Tibial nerve (tissue), 4 donors: ENCODE measurements around the gene ADGRB3. TPM values are rescaled to one million over a fixed set of nuclear protein-coding genes. Genes with fewer than 3 reads are reported as not detected.

Source experiments
- DNase-seq, 2 donors: peaks; one replicate each; pipeline ENCODE4 v3.0.0-alpha.2; 2019; ENCODE audit warnings: low spot score in 2 of 2
- H3K27ac ChIP-seq, 4 donors: fragments of 200-600 bp; sonication (generic) in 3 of 4; one replicate each; pipeline ENCODE4 v1.5.1; 2017 to 2019; ENCODE audit warnings: mild to moderate bottlenecking in 1 of 4
- H3K27me3 ChIP-seq, 2 donors: fragments of 200-600 bp; sonication (generic) in 1 of 2; one replicate each; pipeline versions ENCODE4 v1.5.1 to v1.6.0; 2017 to 2019
- H3K36me3 ChIP-seq, 3 donors: fragments of 200-600 bp; sonication (generic); one replicate each; pipeline ENCODE4 v1.5.1; 2018 to 2019
- H3K4me1 ChIP-seq, 4 donors: fragments of 200-600 bp; sonication (generic) in 3 of 4; one replicate each; pipeline ENCODE4 v1.5.1; 2017 to 2019
- H3K4me3 ChIP-seq, 4 donors: fragments of 200-600 bp; sonication (generic) in 3 of 4; one replicate each; pipeline ENCODE4 v1.5.1; 2017 to 2019; ENCODE audit warnings: mild to moderate bottlenecking in 1 of 4, moderate library complexity in 1 of 4
- H3K9me3 ChIP-seq, 4 donors: fragments of 200-600 bp; sonication (generic) in 3 of 4; one replicate each; pipeline ENCODE4 v1.5.1; 2017 to 2019
- CTCF ChIP-seq, 5 experiments: fragments of 200-600 bp in 3 of 5; fragments of 450-650 bp in 2 of 5; sonication (generic) in 3 of 5; IDR thresholded peaks; one replicate each; pipeline ENCODE4 v1.5.1; 2016 to 2019; ENCODE audit warnings: antibody characterized with exemption in 5 of 5, mild to moderate bottlenecking in 3 of 5, moderate library complexity in 2 of 5
- EP300 ChIP-seq, 2 donors: sonication (generic); formaldehyde crosslinking; IDR thresholded peaks; one replicate each; pipeline ENCODE4 v1.6.1; 2017; ENCODE audit warnings: antibody characterized with exemption in 2 of 2, mild to moderate bottlenecking in 1 of 2
- POLR2A ChIP-seq, 2 donors: fragments of 450-650 bp; IDR thresholded peaks; one replicate each; pipeline ENCODE4 v1.6.1; 2017; ENCODE audit warnings: antibody characterized with exemption in 2 of 2, mild to moderate bottlenecking in 2 of 2, moderate library complexity in 2 of 2
- WGBS, 2 donors: methylation state at CpG; one replicate each; pipeline ENCODE4 v1.1.5; 2018; 5-methylcytosine and 5-hydroxymethylcytosine counted together
- total RNA-seq, 4 donors: library from RNA; depleted of rRNA; stranded (reverse); fragments of >200 nt; gene quantifications; one replicate each; pipeline ENCODE4 v1.1.0, GENCODE V29; 2016

The ADGRB3 gene
- total RNA-seq, 4 donors from 2014 or later = 9.0 to 17.9 (median 11.4) TPM

DNA sequence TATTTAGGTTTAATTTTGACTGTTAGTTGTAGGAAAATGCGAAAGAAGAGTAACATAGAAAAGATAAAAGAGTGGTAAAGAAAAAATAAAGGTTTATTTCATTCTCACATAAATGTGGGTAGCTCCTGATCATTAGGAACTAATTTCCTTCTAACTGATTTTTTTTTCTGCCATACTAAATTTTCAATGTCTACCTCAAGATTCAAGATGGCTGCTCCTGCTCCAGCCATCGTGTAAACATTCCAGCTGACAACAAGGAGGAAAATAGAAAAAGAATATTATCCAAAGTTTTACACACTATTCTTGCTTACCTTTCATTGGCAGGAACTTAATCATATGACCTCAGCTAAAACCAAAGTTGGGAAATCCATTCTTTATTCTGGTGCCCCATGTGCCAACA lies 673.5 kb downstream of the ADGRB3 start:
- no peak overlapping the region for H3K27ac ChIP-seq
- no peaks in the 10 kb centered on the region for H3K9me3 ChIP-seq
- H3K4me3 ChIP-seq = no peak overlapping the region
- WGBS, 2 donors = 87% methylated on average over 2 of the region's 2 CpGs
- DNase-seq = no peak
- no peaks in the 10 kb centered on the region for H3K36me3 ChIP-seq
- no peaks in the 10 kb centered on the region for H3K27me3 ChIP-seq
- no peaks in the 10 kb centered on the region for H3K4me1 ChIP-seq
- TF ChIP-seq CTCF (IDR thresholded peaks at IDR 0.05) (no peak), POLR2A (IDR thresholded peaks at IDR 0.05) (no peak), EP300 (IDR thresholded peaks at IDR 0.05) (no peak)

DNA sequence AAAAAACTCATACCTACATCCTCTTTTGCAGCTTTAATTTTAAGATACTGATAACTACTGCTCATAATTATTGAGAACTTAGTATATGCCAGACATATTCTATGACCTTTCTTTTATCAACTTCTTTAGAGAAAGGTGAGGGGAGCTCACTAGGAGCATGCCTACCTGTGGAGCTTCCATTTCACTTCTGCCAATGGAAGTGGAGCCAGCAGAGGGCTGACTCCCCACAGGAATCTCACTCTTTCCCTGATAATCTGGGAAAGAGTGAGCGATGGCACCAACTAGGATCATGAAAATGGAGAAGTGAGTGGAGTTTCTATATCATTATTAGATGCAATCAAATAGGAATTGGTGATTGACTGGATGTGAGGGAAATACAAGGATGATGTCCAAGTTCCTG lies 676.8 kb downstream of the ADGRB3 start:
- no peaks in the 10 kb centered on the region for H3K36me3 ChIP-seq
- 81 to 93% methylated on average over 1 of the region's 1 CpG for WGBS, 2 donors
- TF ChIP-seq POLR2A (IDR thresholded peaks at IDR 0.05) = no peak
- DNase-seq = no peak
- H3K4me1 ChIP-seq = no peaks in the 10 kb centered on the region
- no peak overlapping the region for H3K27ac ChIP-seq
- H3K9me3 ChIP-seq = no peaks in the 10 kb centered on the region
- no peak overlapping the region for H3K4me3 ChIP-seq
- H3K27me3 ChIP-seq = no peaks in the 10 kb centered on the region

DNA sequence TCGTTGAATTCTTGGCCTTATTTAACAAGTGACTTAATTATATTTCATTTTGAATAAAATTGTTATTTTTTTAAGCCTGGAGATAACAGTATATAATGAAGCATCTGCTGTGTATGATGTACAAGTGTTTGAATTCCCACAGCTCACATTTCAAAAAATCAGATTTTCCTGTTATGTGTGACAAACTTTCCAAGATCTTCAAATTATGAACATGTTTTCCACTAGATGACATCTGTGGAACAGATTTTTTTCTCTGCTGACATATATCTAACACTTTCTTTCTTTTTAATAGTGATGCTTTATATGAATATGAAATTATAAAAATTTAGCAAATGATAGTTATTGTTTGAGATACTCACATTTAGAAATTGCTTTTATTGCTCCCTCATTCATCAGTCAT lies 678.9 kb downstream of the ADGRB3 start:
- H3K27ac ChIP-seq = no peak overlapping the region
- 68 to 85% methylated on average over 1 of the region's 1 CpG for WGBS, 2 donors
- H3K9me3 ChIP-seq = no peaks in the 10 kb centered on the region
- no peaks in the 10 kb centered on the region for H3K27me3 ChIP-seq
- no peaks in the 10 kb centered on the region for H3K36me3 ChIP-seq
- no peak for DNase-seq
- no peaks in the 10 kb centered on the region for H3K4me1 ChIP-seq
- H3K4me3 ChIP-seq = no peak overlapping the region
- TF ChIP-seq CTCF (IDR thresholded peaks at IDR 0.05) = no peak
- no peak for TF ChIP-seq EP300 (IDR thresholded peaks at IDR 0.05)
- TF ChIP-seq POLR2A (IDR thresholded peaks at IDR 0.05) = no peak

DNA sequence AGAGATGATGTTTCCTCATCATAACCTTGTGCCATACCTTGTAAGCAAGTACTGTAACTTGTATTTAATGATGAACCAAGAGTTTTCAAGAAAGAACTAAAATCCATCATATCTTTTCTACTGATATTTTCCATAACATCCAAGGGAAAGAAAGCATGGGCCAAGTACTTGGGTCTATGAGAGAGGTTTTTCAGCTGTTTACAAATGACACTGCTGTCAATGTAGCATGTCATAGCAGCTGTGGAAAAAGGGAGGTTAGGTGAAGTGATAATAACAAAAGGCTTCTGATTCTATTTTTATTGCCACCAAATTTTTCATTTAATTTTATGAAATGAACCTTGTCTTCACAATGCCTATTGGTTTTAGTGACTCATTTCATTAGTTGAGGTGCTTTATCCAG lies 679.4 kb downstream of the ADGRB3 start:
- TF ChIP-seq POLR2A (IDR thresholded peaks at IDR 0.05) (no peak), EP300 (IDR thresholded peaks at IDR 0.05) (no peak), CTCF (IDR thresholded peaks at IDR 0.05) (no peak)
- Histone ChIP-seq H3K27me3 (no peaks in the 10 kb centered on the region), H3K27ac (no peak overlapping the region), H3K4me3 (no peak overlapping the region), H3K9me3 (no peaks in the 10 kb centered on the region), H3K4me1 (no peaks in the 10 kb centered on the region), H3K36me3 (no peaks in the 10 kb centered on the region)
- no peak for DNase-seq

DNA sequence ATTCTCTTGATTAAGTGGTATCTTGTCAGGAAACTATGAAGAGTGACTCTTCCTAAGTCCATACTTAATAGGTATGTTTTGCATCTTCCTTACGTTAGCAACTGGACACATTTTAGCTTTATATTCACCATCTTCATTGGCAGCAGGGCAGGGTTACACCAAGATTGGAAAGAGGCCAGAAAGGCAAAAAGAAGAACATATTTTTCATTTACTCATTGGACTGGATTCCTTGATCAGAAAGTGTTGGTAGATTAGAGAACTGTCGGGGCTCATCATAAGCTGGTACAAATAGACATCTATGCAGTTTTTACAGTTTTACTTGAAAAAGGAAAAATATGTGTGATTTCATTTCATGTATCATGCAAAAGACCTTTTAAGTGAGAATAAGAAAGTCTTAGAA lies 696.8 kb downstream of the ADGRB3 start:
- Histone ChIP-seq H3K4me3 (no peak overlapping the region), H3K27me3 (no peaks in the 10 kb centered on the region), H3K36me3 (no peaks in the 10 kb centered on the region), H3K9me3 (no peaks in the 10 kb centered on the region), H3K4me1 (no peaks in the 10 kb centered on the region), H3K27ac (no peak overlapping the region)
- TF ChIP-seq EP300 (IDR thresholded peaks at IDR 0.05) (no peak), POLR2A (IDR thresholded peaks at IDR 0.05) (no peak), CTCF (IDR thresholded peaks at IDR 0.05) (no peak)
- no peak for DNase-seq
- 84 to 87% methylated on average over 2 of the region's 2 CpGs for WGBS, 2 donors

GRCh38 chr6:69337311-69337710 lies 702.2 kb downstream of the ADGRB3 start:
- Histone ChIP-seq H3K9me3 (no peaks in the 10 kb centered on the region), H3K4me3 (no peak overlapping the region), H3K4me1 (no peaks in the 10 kb centered on the region), H3K27me3 (no peaks in the 10 kb centered on the region), H3K27ac (no peak overlapping the region), H3K36me3 (no peaks in the 10 kb centered on the region)
- 68 to 73% methylated on average over 3 of the region's 3 CpGs for WGBS, 2 donors
- no peak for DNase-seq
- no peak for TF ChIP-seq POLR2A (IDR thresholded peaks at IDR 0.05)
- TF ChIP-seq EP300 (IDR thresholded peaks at IDR 0.05) = no peak
- TF ChIP-seq CTCF (IDR thresholded peaks at IDR 0.05) = no peak
